Hepatocyte (in vitro differentiated cells): ENCODE measurements around the gene FOXF1.

Source experiments
- EZH2 ChIP-seq: fragments of 200-600 bp; sonication (generic); IDR thresholded peaks from 2 replicates; pipeline ENCODE4 v1.6.1; 2016; ENCODE audit warnings: antibody characterized with exemption, mild to moderate bottlenecking, borderline replicate concordance
- EZH2phosphoT487 ChIP-seq: fragments of 200-600 bp; sonication (generic); IDR thresholded peaks from one replicate; pipeline ENCODE4 v1.6.1; 2018; ENCODE audit warnings: antibody characterized with exemption, mild to moderate bottlenecking, low read depth, moderate library complexity; ENCODE audit not compliant: unreplicated experiment, severe bottlenecking
- TF ChIP-seq, protein P1 (sequence below): fragments of 200-600 bp; sonication (generic); IDR thresholded peaks from 2 replicates; pipeline ENCODE4 v1.5.1; 2016; ENCODE audit warnings: antibody characterized with exemption, mild to moderate bottlenecking; ENCODE audit not compliant: poor library complexity

DNA sequence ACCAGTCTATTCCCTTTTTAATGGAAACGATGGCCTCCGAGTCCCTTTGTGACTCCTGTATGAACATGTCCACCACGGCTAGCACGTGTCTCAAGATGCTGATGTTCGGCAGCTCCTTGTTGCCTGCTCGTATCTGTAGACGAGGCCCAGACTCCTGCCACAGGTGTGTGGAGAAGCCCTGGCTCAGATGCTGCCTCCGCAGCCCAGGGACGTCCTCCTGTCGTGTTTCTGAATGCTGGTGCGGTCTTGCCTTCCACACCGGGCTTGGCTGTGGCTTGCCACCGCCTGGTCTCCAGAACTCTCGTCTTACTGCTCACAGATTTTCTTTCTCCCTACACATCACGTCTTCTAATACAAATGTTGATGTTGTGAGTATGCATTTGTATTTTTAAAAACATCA lies 17.0 kb downstream of the FOXF1 start:
- TF ChIP-seq, protein P1, sequence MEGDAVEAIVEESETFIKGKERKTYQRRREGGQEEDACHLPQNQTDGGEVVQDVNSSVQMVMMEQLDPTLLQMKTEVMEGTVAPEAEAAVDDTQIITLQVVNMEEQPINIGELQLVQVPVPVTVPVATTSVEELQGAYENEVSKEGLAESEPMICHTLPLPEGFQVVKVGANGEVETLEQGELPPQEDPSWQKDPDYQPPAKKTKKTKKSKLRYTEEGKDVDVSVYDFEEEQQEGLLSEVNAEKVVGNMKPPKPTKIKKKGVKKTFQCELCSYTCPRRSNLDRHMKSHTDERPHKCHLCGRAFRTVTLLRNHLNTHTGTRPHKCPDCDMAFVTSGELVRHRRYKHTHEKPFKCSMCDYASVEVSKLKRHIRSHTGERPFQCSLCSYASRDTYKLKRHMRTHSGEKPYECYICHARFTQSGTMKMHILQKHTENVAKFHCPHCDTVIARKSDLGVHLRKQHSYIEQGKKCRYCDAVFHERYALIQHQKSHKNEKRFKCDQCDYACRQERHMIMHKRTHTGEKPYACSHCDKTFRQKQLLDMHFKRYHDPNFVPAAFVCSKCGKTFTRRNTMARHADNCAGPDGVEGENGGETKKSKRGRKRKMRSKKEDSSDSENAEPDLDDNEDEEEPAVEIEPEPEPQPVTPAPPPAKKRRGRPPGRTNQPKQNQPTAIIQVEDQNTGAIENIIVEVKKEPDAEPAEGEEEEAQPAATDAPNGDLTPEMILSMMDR: no peak
- no peak for TF ChIP-seq EZH2
- TF ChIP-seq EZH2phosphoT487: no peak
